ENCODE results near the gene AP2B1.

DNA sequence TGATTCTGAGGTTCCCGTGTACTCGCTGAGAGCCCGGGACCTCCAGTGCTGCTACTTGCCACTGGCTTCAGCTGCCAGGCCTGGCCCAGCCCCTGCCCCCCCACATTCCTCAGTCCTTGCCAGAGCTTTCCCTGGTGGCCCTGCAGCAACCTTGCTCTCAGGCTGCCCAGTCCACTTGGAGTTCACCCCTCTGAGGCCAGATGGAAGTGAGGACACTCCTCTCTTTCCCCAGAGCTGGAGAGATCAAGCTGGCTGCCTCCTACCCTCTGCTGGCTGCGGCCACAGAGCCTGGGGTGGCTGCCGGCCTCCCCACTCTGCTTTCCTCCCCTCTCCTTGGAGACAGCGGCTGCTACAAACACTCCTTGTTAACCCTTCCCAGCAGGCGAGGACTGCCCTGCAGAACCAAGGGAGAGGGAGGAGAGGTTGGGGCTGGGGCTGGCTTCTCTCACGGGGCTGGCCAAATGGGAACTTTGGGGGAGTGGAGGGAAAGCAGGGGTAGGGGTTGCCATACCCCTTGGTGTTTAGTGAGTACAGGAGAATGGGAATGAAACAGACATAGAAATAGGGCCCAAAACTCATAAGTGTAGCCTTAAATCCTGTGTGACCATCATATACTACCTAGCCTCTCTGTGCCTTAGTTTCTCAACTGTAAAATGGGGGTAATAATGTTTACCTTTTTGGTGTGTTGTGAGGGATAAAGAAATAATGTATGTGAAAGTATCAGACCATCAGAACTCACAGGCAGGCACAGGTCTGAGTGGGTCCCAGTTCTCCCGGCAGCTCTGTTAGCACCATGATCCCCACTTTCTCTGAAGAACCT is 166.0 kb downstream of the AP2B1 start, which contains the start of gene GAS2L2:
- TF ChIP-seq CTCF (IDR thresholded peaks at IDR 0.05; ENCODE audit: low read depth, low read length, poor library complexity, severe bottlenecking), result no peak
- no peak for TF ChIP-seq EZH2phosphoT487 (IDR thresholded peaks at IDR 0.05; ENCODE audit: borderline replicate concordance, low read length)

Measured in DOHH2 (cell line).